T follicular helper cell (primary cell): ENCODE measurements around the gene DNAJC12.
"Not testable (repeated sequence)": the region's sequence is repeated elsewhere in the genome, so short reads cannot be mapped to it uniquely, and the experiment has no call there.

Experiments
- DNase-seq: peaks from one replicate; pipeline ENCODE4 v3.0.0-alpha.2; 2020; ENCODE audit warnings: low read depth

The DNAJC12 gene

GRCh38 chr10:67839951-67840350, 2.0 kb upstream of the DNAJC12 start:
- DNase-seq = no peak

DNA sequence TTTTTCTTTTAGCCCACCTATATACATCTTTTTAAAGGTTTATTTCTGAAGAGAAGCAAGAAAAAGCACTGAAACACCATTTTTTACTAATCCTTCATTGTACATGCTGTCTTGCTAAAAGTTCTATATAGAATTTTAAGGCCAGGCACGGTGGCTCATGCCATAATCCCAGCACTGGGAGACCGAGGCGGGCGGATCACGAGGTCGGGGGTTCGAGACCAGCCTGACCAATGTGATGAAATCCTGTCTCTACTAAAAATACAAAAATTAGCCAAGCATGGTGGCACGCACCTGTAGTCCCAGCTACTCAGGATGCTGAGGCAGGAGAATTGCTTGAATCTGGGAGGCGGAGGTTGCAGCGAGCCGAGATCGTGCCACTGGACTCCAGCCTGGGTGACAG, 1.5 kb upstream of the DNAJC12 start:
- not testable (repeated sequence) for DNase-seq

- no peak for DNase-seq
Observed at GRCh38 chr10:67836972-67837371, 1.0 kb downstream of the DNAJC12 start.

DNA sequence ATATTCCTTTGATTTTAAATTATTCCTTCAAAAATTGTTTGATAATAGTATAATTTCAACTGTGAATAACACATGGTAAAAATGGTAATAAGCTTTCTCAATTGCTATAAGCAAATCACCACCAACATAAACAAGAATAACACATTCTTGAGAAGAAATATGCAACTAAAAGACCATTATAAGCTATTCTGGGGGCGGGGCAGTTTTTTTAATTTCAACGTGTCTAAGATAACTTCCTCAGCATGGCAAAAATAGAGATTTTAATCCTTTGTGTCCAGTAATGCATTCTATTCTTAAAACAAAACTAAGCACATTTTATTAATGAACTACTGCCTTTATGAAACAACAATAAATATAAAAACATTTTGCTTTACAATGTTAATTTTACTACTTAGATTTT, 1.5 kb downstream of the DNAJC12 start:
- DNase-seq = no peak

GRCh38 chr10:67835541-67836394, 2.2 kb downstream of the DNAJC12 start:
- not testable (repeated sequence) for DNase-seq

- no peak for DNase-seq
Observed at GRCh38 chr10:67834375-67834774, 3.6 kb downstream of the DNAJC12 start.

GRCh38 chr10:67827811-67828210, 10.2 kb downstream of the DNAJC12 start:
- no peak for DNase-seq

DNA sequence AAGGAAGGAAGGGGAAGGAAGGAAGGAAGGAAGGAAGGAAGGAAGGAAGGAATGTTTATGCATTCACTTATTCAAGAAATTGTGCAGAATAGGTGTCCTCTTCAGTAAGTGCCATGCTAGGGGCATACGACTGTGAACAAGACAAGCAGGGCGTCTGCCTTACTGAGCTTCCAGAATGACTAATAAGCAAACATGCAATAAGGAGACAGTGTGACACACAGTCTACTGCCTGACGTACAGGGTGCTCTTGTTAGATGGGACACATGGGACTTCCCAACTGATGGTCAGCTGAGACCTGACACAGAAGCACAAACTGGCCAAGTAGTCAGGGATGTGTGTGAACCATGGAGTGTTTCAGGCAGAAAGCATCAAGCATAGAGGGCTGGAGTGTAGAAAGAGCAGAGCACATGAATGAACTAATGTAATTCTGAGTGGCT, 18.2 kb downstream of the DNAJC12 start:
- DNase-seq = no peak

DNA sequence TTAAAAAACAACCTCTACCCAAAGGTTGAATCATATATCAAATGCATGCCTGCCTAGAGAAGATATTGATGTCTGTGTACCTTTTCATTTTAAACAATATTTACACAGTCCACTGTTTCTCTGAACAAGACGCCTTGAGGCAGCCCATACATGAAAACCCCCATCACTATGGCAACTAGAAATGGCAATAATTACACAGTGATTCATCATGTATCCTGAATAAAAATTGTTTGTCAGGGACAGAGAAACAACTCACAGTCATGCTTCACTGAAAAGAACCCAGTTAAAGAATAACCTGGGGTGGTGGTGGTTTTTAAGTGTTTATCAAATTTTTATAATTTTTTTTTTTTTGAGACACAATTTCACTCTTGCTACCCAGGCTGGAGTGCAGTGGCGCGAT, 19.7 kb downstream of the DNAJC12 start:
- DNase-seq = no peak

GRCh38 chr10:67816719-67817118, 21.3 kb downstream of the DNAJC12 start:
- no peak for DNase-seq

DNA sequence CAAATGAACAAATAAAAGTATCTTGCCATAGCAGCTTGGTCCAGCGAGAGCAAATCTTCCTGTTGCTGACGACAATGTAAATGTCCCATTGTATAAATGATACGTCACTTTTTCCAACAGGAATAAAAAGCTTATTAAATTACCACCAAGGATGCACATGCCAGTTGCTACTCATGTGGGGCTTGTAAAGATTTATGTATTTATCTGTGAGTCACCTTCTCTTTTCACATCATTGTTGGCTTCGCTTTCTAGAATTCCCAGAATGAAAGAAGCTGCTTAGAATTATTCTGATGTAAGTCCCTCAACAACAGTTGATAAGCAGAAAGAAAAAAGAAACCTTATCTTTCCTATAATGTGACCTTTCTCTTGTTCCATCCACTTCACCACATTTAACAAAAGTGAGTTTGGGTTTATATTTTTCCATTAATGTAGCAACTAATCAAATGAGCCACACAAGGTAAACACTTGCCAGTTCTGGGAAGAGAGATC, 22.4 kb downstream of the DNAJC12 start:
- DNase-seq = no peak

DNA sequence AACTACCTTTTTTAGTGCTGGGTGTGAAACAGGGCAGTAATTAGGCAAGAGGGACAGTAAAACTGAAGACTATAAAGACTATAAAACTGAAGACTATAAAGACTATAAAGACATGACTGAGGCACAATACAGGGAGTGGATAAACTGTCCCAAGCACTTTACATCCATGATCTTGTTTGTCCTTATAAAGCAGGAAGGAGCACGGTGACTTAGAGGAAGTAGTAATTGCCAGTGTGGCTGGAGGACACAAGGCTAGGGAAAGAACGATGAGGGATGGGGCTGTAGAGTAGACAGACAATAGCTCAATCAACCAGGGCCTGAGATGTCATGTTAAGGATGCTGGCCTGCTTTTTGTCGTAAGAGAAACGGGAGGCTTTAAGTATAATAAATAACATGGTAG, 26.0 kb downstream of the DNAJC12 start:
- DNase-seq = no peak

DNA sequence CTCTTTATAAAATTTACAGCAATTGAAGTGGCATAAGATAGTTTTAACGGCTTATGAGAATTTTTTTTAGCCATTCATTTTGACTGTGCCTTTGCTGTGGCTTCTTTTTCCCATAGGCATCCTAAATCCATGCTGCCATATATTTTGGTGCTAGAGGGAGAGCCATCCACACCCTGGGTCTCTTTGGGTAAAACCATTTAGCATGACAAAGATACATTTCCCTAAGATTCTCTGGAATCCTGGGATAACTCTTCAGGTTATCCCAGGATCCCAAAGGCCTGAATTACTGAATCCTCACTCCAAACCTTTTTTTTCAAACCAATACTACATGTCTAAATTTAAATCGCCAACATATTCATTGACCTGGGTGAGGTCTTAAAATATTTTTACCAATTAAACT, 28.9 kb downstream of the DNAJC12 start:
- DNase-seq = no peak

GRCh38 chr10:67808704-67809103, 29.3 kb downstream of the DNAJC12 start:
- no peak for DNase-seq

GRCh38 chr10:67807855-67808456, 30.0 kb downstream of the DNAJC12 start:
- no peak for DNase-seq

DNA sequence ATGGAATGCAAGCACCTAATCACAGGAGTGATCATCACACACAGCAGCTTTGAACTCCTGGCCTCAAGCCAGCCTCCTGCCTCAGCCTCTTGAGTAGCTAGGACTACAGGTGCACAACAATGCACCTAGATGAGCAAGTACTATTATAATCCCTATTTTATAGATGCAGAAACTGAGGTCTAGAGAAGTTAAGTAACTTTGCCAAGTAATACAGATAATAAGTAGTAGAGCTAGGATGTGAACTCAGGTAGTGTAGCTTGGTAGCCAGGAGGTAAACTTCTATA, 33.7 kb downstream of the DNAJC12 start:
- DNase-seq = no peak

DNA sequence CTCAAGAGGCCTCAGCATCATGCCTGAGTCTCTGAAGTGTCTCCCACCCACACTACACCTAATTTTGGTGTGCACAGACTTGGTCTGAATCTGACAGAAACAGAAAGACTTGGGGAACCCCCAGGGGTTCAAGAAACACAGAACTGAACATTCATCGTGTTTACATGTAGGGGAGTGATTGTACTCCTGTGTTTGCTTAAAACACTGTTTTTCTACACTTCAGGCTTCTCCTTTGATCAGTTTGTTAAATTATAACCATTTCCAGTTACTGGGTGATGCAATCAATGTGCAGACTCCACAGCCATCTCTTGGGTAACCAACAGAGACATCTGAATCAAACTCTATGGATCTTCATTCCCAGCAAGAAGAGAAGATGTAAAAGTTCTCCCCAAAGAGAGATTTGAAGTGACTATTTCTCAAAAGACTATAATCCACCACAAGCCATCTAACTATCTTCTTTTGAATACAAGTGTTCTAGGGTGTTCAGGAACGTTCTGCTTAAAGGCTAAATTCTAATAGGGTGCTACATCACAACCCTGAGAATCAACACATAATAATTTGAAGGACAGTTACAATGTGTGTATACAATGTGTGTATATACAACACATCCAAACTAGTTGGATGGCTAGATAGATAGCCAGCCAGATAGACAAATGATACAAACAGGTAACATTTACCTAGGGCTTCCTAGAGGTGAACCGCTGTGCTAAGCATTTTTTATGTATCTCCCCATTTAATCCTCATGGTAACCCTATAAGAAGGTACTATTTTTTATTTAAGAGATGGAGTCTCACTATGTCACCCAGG, 34.2 kb downstream of the DNAJC12 start:
- DNase-seq = no peak

GRCh38 chr10:67802767-67803538, 35.0 kb downstream of the DNAJC12 start:
- DNase-seq = no peak

GRCh38 chr10:67801118-67801517, 36.9 kb downstream of the DNAJC12 start:
- no peak for DNase-seq

- no peak for DNase-seq
Observed at GRCh38 chr10:67794909-67795460, 43.0 kb downstream of the DNAJC12 start.

DNA sequence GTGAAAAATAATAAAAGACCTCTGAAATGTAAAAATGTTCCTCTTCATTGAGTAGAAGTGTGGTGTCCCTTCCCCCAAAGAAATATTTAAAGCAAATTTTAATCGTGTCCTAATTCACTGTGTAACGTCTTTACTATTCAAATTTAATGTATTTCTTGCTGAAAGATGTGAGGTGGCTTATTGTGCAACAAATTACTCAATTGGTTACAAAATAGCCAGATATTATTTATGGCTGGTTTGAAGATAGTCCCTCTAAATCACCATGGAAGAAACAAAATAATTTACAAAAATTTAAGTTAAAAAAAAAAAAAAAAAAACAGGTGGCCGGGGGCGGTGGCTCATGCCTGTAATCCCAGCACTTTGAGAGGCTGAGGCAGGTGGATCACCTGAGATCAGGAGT, 43.7 kb downstream of the DNAJC12 start:
- DNase-seq = no peak

- no peak for DNase-seq
Observed at GRCh38 chr10:67793313-67793712, 44.7 kb downstream of the DNAJC12 start.
